WTC11 (cell line): ENCODE measurements around the gene CFAP20DC. TPM values are rescaled to one million over a fixed set of nuclear protein-coding genes. Genes with fewer than 3 reads are reported as not detected.
"Not testable (repeated sequence)": the region's sequence is repeated elsewhere in the genome, so short reads cannot be mapped to it uniquely, and the experiment has no call there.

Source experiments
- ATAC-seq: fragments of 200-7000 bp; cut with Tn5 transposase; 2 replicates; pipeline ENCODE4 v1.10.0; 2021; ENCODE audit warnings: mild to moderate bottlenecking, moderate library complexity
- CTCF ChIA-PET: fragments of 300-600 bp; sonication (Branson Sonifier 250); formaldehyde crosslinking; loops from one replicate; lab custom pipeline; 2021; ENCODE audit warnings: antibody characterized with exemption; lab: Charles Lee
- POLR2A ChIA-PET: fragments of 350-600 bp; sonication (Branson Sonifier 250); formaldehyde crosslinking; loops from one replicate; lab custom pipeline; 2021; ENCODE audit warnings: antibody characterized with exemption; lab: Charles Lee
- DNase-seq: peaks from one replicate; pipeline ENCODE4 v3.0.0; 2021; ENCODE audit warnings: low spot score
- H3K27ac Mint-ChIP-seq: 2 replicates; pipeline ENCODE4 v1.8.0; 2021; ENCODE audit warnings: mixed read lengths
- H3K27me3 Mint-ChIP-seq: 2 replicates; pipeline ENCODE4 v1.8.0; 2021; ENCODE audit warnings: low read depth, mild to moderate bottlenecking, moderate library complexity, mixed read lengths
- H3K36me3 Mint-ChIP-seq: 2 replicates; pipeline ENCODE4 v1.8.0; 2021; ENCODE audit warnings: mixed read lengths
- H3K4me1 Mint-ChIP-seq: 2 replicates; pipeline ENCODE4 v1.8.0; 2022; ENCODE audit warnings: mixed read lengths
- H3K4me3 Mint-ChIP-seq: 2 replicates; pipeline ENCODE4 v1.8.0; 2021; ENCODE audit warnings: mild to moderate bottlenecking, moderate library complexity, mixed read lengths
- H3K9me3 Mint-ChIP-seq: 2 replicates; pipeline ENCODE4 v1.8.0; 2021; ENCODE audit warnings: mixed read lengths
- CTCF ChIP-seq: fragments of 200-600 bp; IDR thresholded peaks from 2 replicates; pipeline ENCODE4 v1.8.0; 2022; ENCODE audit warnings: antibody characterized with exemption
- E2F1 ChIP-seq: sonication (generic); formaldehyde crosslinking; IDR thresholded peaks from 2 replicates; pipeline ENCODE4 v1.8.0; 2022; ENCODE audit warnings: mild to moderate bottlenecking, missing genetic modification reagents
- ESRRA ChIP-seq: sonication (generic); formaldehyde crosslinking; IDR thresholded peaks from 2 replicates; pipeline ENCODE4 v1.8.1; 2022; ENCODE audit warnings: mild to moderate bottlenecking, missing genetic modification reagents, borderline replicate concordance
- FOXK1 ChIP-seq: sonication (generic); formaldehyde crosslinking; IDR thresholded peaks from 2 replicates; pipeline ENCODE4 v1.8.0; 2022; ENCODE audit warnings: mild to moderate bottlenecking, moderate library complexity, missing genetic modification reagents
- GTF2I ChIP-seq: fragments of 250-450 bp; sonication (Bioruptor Pico); conservative IDR thresholded peaks from 2 replicates; pipeline ENCODE4 v1.4.0; 2021; ENCODE audit warnings: mild to moderate bottlenecking
- HMGXB4 ChIP-seq: sonication (generic); formaldehyde crosslinking; IDR thresholded peaks from 2 replicates; pipeline ENCODE4 v1.8.1; 2023; ENCODE audit warnings: mild to moderate bottlenecking, moderate library complexity, missing genetic modification reagents
- IRF1 ChIP-seq: sonication (generic); formaldehyde crosslinking; IDR thresholded peaks from 2 replicates; pipeline ENCODE4 v1.8.0; 2023; ENCODE audit warnings: missing genetic modification reagents
- KAT7 ChIP-seq: sonication (generic); formaldehyde crosslinking; IDR thresholded peaks from 2 replicates; pipeline ENCODE4 v1.8.1; 2023; ENCODE audit warnings: missing genetic modification reagents, mild to moderate bottlenecking, borderline replicate concordance
- MAX ChIP-seq: sonication (generic); formaldehyde crosslinking; IDR thresholded peaks from 2 replicates; pipeline ENCODE4 v1.8.0; 2022; ENCODE audit warnings: mild to moderate bottlenecking, missing genetic modification reagents
- NFE2L1 ChIP-seq: sonication (generic); formaldehyde crosslinking; IDR thresholded peaks from 2 replicates; pipeline ENCODE4 v1.8.1; 2023; ENCODE audit warnings: missing genetic modification reagents
- NR3C1 ChIP-seq: sonication (generic); formaldehyde crosslinking; conservative IDR thresholded peaks from 2 replicates; pipeline ENCODE4 v1.8.1; 2023; ENCODE audit warnings: low read depth, mild to moderate bottlenecking, missing genetic modification reagents
- USF1 ChIP-seq: sonication (generic); formaldehyde crosslinking; IDR thresholded peaks from 2 replicates; pipeline ENCODE4 v1.8.0; 2022; ENCODE audit warnings: mild to moderate bottlenecking, missing genetic modification reagents
- USF2 ChIP-seq: sonication (generic); formaldehyde crosslinking; IDR thresholded peaks from 2 replicates; pipeline ENCODE4 v1.8.1; 2023; ENCODE audit warnings: mild to moderate bottlenecking, missing genetic modification reagents, moderate library complexity
- ZNF281 ChIP-seq: sonication (generic); formaldehyde crosslinking; IDR thresholded peaks from 2 replicates; pipeline ENCODE4 v1.8.0; 2023; ENCODE audit warnings: mild to moderate bottlenecking, missing genetic modification reagents
- ZSCAN18 ChIP-seq: fragments of 250-450 bp; sonication (Bioruptor Pico); IDR thresholded peaks from 2 replicates; pipeline ENCODE4 v2.1.2; 2022; ENCODE audit warnings: mild to moderate bottlenecking, moderate library complexity
- total RNA-seq: library from RNA; stranded (reverse); gene quantifications from 3 replicates; pipeline ENCODE4 v1.2.3, GENCODE V29; 2021

The CFAP20DC gene
- total RNA-seq, 1 experiment from 2014 or later = 4.9 TPM

GRCh38 chr3:58848826-58849225 lies 201.0 kb downstream of the CFAP20DC start:
- Mint-ChIP-seq H3K4me1 (no peaks in the 10 kb centered on the region), H3K27ac (no peak overlapping the region), H3K9me3 (peaks cover 14% of the 10 kb centered on the region), H3K36me3 (peaks cover 14% of the 10 kb centered on the region), H3K4me3 (no peak overlapping the region), H3K27me3 (no peaks in the 10 kb centered on the region)
- TF ChIP-seq CTCF (no peak), ESRRA (CRISPR knock-in tag) (no peak)
- CTCF ChIA-PET = no interaction called here
- DNase-seq (no peak), ATAC-seq (no peak)
- POLR2A ChIA-PET = no interaction called here

GRCh38 chr3:58842050-58842747 lies 207.6 kb downstream of the CFAP20DC start:
- Mint-ChIP-seq H3K4me3 (peak overlapping the region; percentile 70), H3K36me3 (peaks cover 11% of the 10 kb centered on the region), H3K4me1 (peaks cover 27% of the 10 kb centered on the region)
- H3K27ac Mint-ChIP-seq, H3K9me3 Mint-ChIP-seq, H3K27me3 Mint-ChIP-seq, ATAC-seq: not testable (repeated sequence)
- TF ChIP-seq MAX (CRISPR knock-in tag) (peak; percentile 18; the same call in 1 of the 2 replicates), ZNF281 (CRISPR knock-in tag) (0 out of 2 replicates have a peak, but pooled peaks have one; percentile 44)
- POLR2A ChIA-PET = interaction anchor here (0.5 kb wide), 1 partner anchor 627 kb away, joined by 4 read pairs; no protein-coding TSS in a partner anchor
- DNase-seq = peak; percentile 79
- CTCF ChIA-PET = interaction anchor here (1.3 kb wide), 1 partner anchor 18 kb away, joined by 4 read pairs; no protein-coding TSS in a partner anchor

- H3K27ac Mint-ChIP-seq = no peak overlapping the region
- peaks cover 11% of the 10 kb centered on the region for H3K36me3 Mint-ChIP-seq
- peaks cover 27% of the 10 kb centered on the region for H3K4me1 Mint-ChIP-seq
- TF ChIP-seq ZSCAN18 = no peak
- TF ChIP-seq, all 79 proteins: peak for 0
- no peak for ATAC-seq
- Mint-ChIP-seq H3K9me3 (peaks cover 9% of the 10 kb centered on the region), H3K27me3 (peaks cover 7% of the 10 kb centered on the region; the same call in 1 of the 2 replicates), H3K4me3 (peak overlapping the region; percentile 70)
- ChIA-PET POLR2A (no interaction called here), CTCF (no interaction called here)
- DNase-seq = no peak
Measured at GRCh38 chr3:58840949-58841348, 208.9 kb downstream of the CFAP20DC start.

- POLR2A ChIA-PET = no interaction called here
- DNase-seq = no peak
- TF ChIP-seq USF2 (CRISPR knock-in tag) (no peak), NR3C1 (CRISPR knock-in tag) (no peak), E2F1 (CRISPR knock-in tag) (no peak), NFE2L1 (CRISPR knock-in tag) (no peak), IRF1 (CRISPR knock-in tag) (no peak), KAT7 (CRISPR knock-in tag) (no peak), USF1 (CRISPR knock-in tag) (no peak), GTF2I (CRISPR knock-in tag) (no peak), HMGXB4 (no peak), FOXK1 (no peak)
Measured at GRCh38 chr3:58839964-58840363, 209.9 kb downstream of the CFAP20DC start.

More at GRCh38 chr3:58839964-58840363, 209.9 kb downstream of the CFAP20DC start:
- ATAC-seq = no peak
- H3K4me1 Mint-ChIP-seq = peaks cover 27% of the 10 kb centered on the region
- no peak overlapping the region for H3K4me3 Mint-ChIP-seq
- CTCF ChIA-PET = no interaction called here
- H3K27ac Mint-ChIP-seq = no peak overlapping the region
- H3K27me3 Mint-ChIP-seq = peaks cover 7% of the 10 kb centered on the region; the same call in 1 of the 2 replicates
- H3K36me3 Mint-ChIP-seq = peaks cover 11% of the 10 kb centered on the region
- peaks cover 9% of the 10 kb centered on the region for H3K9me3 Mint-ChIP-seq
